Cardiac muscle cell (in vitro differentiated cells and primary cell): ENCODE results near the gene ZNF853. TPM values are rescaled to one million over a fixed set of nuclear protein-coding genes. Genes with fewer than 3 reads are reported as not detected.
"Not testable (repeated sequence)": the region's sequence is repeated elsewhere in the genome, so short reads cannot be mapped to it uniquely, and the experiment has no call there.

Experiments used
- DNase-seq, 2 donors: peaks; one replicate each; pipeline versions ENCODE4 v3.0.0 to v3.0.0-alpha.2; 2010 to 2017; ENCODE audit warnings: low read depth in 1 of 2, low spot score in 1 of 2
- H3K27ac ChIP-seq: fragments of 200-600 bp; sonication (generic); 2 replicates; pipeline ENCODE4 v1.5.1; 2016
- H3K27me3 ChIP-seq: fragments of 200-600 bp; sonication (generic); 2 replicates; pipeline ENCODE4 v1.6.0; 2016; ENCODE audit warnings: control low read depth
- H3K36me3 ChIP-seq: fragments of 200-600 bp; sonication (generic); 2 replicates; pipeline ENCODE4 v1.5.1; 2016; ENCODE audit warnings: control low read depth
- H3K4me1 ChIP-seq: fragments of 200-600 bp; sonication (generic); 2 replicates; pipeline ENCODE4 v1.8.1; 2017; ENCODE audit warnings: low read depth, mild to moderate bottlenecking, mixed run types
- H3K4me3 ChIP-seq: fragments of 200-600 bp; sonication (generic); 2 replicates; pipeline ENCODE4 v1.5.1; 2016; ENCODE audit warnings: mild to moderate bottlenecking
- H3K9me3 ChIP-seq: fragments of 200-600 bp; sonication (generic); 2 replicates; pipeline ENCODE4 v1.5.1; 2017; ENCODE audit warnings: low read depth, mild to moderate bottlenecking, control low read depth
- CTCF ChIP-seq: IDR thresholded peaks from 2 replicates; pipeline ENCODE4 v1.5.1; 2012; ENCODE audit warnings: low read depth, mild to moderate bottlenecking, low read length
- polyA plus RNA-seq: library from polyadenylated mRNA; unstranded; fragments of >200 nt; fragmentation: Nextera tagmentation; extraction: Ambion mirVana; gene quantifications from 2 replicates; pipeline ENCODE4 v1.2.1, GENCODE V29; 2016
- total RNA-seq: library from RNA; depleted of rRNA; stranded (reverse); fragments of >200 nt; gene quantifications from 2 replicates; pipeline ENCODE4 v1.2.3, GENCODE V29; 2016

ZNF853 gene
- total and polyA plus RNA-seq, 2 experiments from 2014 or later = 16.8 to 31.3 TPM

GRCh38 chr7:6628045-6628444 is 12.6 kb downstream of the ZNF853 start:
- Histone ChIP-seq H3K27me3 (no peaks in the 10 kb centered on the region), H3K9me3 (no peaks in the 10 kb centered on the region), H3K4me3 (no peak overlapping the region), H3K27ac (no peak overlapping the region), H3K4me1 (no peaks in the 10 kb centered on the region), H3K36me3 (peaks cover 8% of the 10 kb centered on the region)
- TF ChIP-seq CTCF = no peak
- DNase-seq = no peak

- Histone ChIP-seq H3K4me1 (no peaks in the 10 kb centered on the region), H3K4me3 (no peak overlapping the region), H3K36me3 (no peaks in the 10 kb centered on the region), H3K27me3 (no peaks in the 10 kb centered on the region), H3K9me3 (no peaks in the 10 kb centered on the region), H3K27ac (no peak overlapping the region)
- DNase-seq = no peak
- no peak for TF ChIP-seq CTCF
These were observed 14.8 kb downstream of the ZNF853 start for GRCh38 chr7:6630007-6630849.

GRCh38 chr7:6631605-6632004 is 16.2 kb downstream of the ZNF853 start:
- Histone ChIP-seq H3K27ac (no peak overlapping the region), H3K36me3 (no peaks in the 10 kb centered on the region), H3K9me3 (no peaks in the 10 kb centered on the region), H3K4me3 (no peak overlapping the region), H3K27me3 (no peaks in the 10 kb centered on the region), H3K4me1 (peaks cover 4% of the 10 kb centered on the region)
- no peak for TF ChIP-seq CTCF
- no peak for DNase-seq

GRCh38 chr7:6634021-6634420 is 18.6 kb downstream of the ZNF853 start:
- no peaks in the 10 kb centered on the region for H3K36me3 ChIP-seq
- no peak for TF ChIP-seq CTCF
- H3K4me3 ChIP-seq = no peak overlapping the region
- no peak for DNase-seq
- H3K27me3 ChIP-seq = no peaks in the 10 kb centered on the region
- no peak overlapping the region for H3K27ac ChIP-seq
- H3K9me3 ChIP-seq = no peaks in the 10 kb centered on the region
- H3K4me1 ChIP-seq = peaks cover 11% of the 10 kb centered on the region

- peaks cover 11% of the 10 kb centered on the region for H3K4me1 ChIP-seq
- not testable (repeated sequence) for H3K9me3 ChIP-seq, H3K27ac ChIP-seq, DNase-seq, H3K36me3 ChIP-seq, H3K4me3 ChIP-seq, H3K27me3 ChIP-seq
These were observed 19.6 kb downstream of the ZNF853 start for GRCh38 chr7:6634971-6635370.

GRCh38 chr7:6636741-6637543 is 21.5 kb downstream of the ZNF853 start, which contains the start of gene ZNF316:
Gene ZNF316 (plus strand): TSS chr7:6637318. CDS start chr7:6642410, 5,092 bp downstream.
- Histone ChIP-seq H3K36me3 (peaks cover 3% of the 10 kb centered on the region), H3K9me3 (no peaks in the 10 kb centered on the region), H3K4me3 (peak within 1 kb of the TSS; percentile 93), H3K4me1 (peaks cover 11% of the 10 kb centered on the region), H3K27ac (peak within 1 kb of the TSS; percentile 50), H3K27me3 (no peaks in the 10 kb centered on the region)
- peak; percentile 56 to 62 for DNase-seq
- no peak for TF ChIP-seq CTCF
